ENCODE results near the gene CLCNKB. TPM values are rescaled to one million over a fixed set of nuclear protein-coding genes. Genes with fewer than 3 reads are reported as not detected.
"Not testable (repeated sequence)": the region's sequence is repeated elsewhere in the genome, so short reads cannot be mapped to it uniquely, and the experiment has no call there.

The CLCNKB gene
- polyA plus RNA-seq, 1 donor, result not detected

GRCh38 chr1:16061266-16061665, 17.7 kb downstream of the CLCNKB start:
- DNase-seq, result no peak

GRCh38 chr1:16061989-16062686, 18.6 kb downstream of the CLCNKB start:
- DNase-seq, result not testable (repeated sequence)

- not testable (repeated sequence) for DNase-seq
These were observed 19.1 kb downstream of the CLCNKB start for GRCh38 chr1:16062687-16063075.

DNA sequence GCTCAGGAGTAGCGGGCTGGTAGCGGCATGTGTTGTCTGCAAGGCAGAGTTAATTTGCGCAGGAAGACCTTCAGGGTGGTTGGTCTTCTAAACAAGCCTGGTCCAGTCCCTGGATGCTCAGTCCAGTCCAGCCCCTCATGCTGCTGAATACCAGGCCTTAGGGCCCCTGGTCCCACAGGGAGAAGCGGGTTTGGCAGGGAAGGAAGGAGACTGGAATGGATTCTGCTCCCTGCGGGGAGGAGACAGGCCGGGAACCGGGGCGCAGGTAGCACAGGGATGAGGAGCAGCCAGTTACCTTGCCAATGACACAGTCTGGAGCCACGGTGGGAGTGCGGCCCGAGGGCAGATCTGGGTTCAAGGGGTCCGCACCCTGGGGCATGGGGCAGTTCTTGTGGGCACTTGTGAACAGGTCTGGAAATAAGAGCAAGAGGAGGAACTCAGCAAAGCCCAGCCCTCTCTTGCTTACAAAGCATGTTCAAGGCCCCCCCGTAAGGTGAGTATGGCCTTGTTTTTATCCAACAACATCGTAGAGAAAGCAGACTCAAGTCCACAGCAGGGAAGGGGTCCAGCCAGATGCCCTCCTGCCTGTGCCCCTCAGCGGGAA, 19.7 kb downstream of the CLCNKB start:
- DNase-seq, result no peak

GRCh38 chr1:16063921-16064320, 20.3 kb downstream of the CLCNKB start:
- no peak for DNase-seq

DNA sequence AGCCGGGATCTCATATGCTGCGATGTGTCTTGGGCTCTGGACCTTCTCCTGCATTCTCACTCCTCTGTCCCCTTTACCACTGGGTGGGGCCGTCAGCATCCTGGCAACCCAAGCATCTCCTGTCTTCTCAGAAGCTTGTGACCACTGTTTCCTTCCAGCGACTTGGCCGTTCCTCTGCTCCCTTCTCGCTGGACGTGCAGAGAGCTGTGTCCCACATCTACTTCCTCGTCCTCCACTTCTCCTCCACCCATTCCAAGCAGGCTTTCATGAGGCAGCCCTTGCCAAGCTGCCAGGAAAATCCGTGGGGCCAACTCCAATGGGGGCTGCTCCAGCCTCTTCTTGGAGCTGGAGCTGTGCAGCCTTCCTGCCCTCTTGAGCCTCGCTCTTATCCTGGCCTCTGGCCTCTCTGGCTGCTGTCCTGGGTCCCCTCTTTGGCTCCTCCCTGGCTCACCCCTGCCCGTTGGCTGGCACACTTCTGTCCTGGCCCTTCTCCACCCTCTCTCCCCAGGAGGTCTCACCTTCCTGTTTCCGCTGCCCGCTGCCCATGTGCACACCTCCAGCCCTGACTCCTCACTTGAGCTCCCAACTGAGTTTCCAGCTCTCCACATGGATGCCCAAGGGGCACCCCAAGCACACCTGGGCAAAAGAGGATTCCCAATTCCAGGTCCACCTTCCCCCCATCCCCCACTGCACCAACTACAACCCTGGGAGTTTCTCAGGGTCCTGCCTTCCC, 21.1 kb downstream of the CLCNKB start:
- no peak for DNase-seq

DNA sequence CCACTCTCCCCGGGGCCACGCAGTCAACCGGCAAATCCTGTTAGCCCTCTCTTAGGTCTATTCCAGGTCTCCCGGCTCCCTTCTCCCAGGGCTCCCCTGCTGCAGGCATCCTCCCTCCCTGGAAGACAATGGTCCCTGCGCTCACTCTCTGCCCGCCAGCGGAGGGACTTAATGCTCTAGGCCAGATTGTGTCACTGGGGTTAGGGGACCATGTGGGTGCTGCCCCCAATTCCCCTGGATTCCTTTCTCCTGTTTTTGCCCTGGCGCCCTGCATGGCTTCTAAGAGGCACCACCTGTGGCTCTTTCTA, 21.6 kb downstream of the CLCNKB start:
- no peak for DNase-seq

GRCh38 chr1:16066245-16066644, 22.7 kb downstream of the CLCNKB start:
- DNase-seq, result no peak

DNA sequence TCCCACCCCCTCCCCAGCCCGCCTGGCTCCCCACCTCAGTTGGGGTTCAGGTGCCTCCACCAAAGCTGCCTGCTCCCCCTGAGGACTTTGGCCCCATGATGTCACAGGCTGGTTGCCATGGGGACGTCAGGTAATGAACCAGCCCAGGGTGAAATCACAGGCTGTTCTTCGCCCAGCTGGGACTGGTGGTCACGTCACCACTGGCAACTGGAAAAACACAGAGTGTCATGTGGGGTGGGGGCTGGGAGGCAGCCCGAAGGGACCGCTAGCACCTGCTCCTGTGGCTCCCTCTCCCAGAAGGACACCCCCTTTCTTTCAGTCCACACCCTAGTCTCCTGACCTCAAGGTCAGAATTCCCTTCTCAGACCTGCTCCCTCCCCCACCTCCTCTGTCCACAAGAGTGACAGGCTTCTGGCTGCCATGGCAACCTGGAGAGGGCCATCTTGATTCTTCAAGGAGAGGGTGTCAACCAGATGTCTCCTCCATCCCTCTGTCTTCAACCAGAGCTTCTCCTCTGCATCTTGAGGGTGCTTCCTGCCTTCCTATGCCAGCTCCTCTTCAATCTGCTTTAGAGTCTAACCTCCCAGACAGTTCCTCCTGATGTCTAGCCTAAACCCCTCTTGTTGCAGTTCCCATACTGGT, 23.7 kb downstream of the CLCNKB start:
- no peak for DNase-seq

- DNase-seq, result no peak
These were observed 24.4 kb downstream of the CLCNKB start for GRCh38 chr1:16067933-16068332.

DNA sequence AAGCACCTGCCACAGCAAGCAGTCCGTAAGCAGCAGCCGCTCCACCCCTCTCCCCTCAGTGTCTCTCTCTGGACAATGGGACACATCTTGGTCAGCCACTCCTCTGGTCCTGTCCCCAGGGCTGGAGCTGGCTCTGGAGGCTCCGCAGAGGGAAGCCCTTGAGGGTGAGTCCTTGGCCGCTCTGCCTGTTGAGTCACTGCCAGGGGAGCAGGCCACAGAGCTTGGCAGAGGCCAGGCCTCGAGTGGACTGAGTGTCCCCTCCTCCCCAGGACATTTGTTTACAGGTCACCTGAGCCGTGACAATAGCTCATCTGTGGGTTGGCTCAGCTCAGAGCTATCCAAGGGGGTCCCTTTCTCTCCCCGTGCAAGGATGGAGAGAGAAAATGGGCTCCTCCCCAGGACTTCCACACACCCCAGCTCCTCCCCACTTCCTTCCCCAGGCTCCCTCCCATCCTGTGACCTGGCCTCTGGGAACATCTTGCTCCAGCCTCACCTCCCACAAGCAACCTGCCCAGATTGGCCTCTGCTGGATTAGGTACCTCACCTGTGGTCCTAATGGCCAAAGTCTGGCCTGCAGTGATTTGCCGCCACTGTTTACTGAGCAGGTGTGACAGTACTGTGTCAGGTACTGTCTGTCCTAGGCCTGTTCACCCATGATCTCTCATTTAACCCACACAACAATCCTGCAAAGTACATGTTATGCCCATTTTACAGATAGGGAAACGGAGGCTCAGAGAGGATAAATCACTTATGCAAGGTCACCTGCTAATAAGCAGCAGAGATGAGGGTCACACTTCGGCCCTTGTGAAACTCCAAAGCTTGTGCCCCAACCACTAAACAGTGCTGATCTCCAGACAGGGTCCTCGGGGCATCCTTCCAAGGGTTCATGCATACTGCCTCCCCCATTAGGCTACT, 25.0 kb downstream of the CLCNKB start:
- DNase-seq, result no peak

- no peak for DNase-seq
These were observed 27.2 kb downstream of the CLCNKB start for GRCh38 chr1:16070640-16071355.

DNA sequence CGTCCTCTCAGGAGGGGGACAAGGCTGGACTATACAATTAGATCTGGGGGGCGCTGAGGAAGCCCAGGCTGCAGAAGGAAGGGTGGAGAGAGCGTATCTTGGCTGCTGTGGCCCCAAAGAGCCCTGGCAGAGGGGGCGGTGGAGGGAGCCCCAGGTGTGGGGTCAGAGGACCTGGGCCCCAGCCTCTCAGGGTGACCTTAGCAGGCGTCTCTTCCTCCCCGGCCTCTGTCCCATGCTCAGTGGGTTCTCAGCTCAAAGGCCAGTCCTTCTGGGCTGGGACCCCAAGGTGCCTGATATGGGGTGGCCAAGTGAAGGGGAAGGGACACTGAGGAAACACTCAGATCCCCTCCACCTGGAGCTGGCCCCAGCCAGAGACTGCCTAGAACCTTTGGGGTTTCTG, 28.0 kb downstream of the CLCNKB start:
- no peak for DNase-seq

DNA sequence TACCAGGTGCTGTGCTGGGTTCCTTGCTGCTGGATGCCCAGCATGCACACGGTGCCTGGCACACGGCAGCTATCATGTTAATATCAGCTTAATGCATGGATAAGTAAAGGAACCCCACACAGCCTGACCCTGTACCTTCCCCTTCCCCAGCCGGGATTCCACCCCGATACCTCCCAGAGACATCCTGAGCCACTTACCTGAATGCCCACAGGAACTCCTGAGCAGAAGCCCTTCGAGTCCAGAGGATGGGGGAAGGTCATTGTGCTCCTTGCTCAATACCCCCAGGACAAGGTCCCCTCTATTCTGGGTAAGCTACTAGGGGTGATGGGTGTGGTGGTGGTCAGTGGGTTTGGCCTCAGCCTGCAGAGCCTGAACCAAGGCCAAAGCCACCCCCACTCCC, 28.5 kb downstream of the CLCNKB start:
- no peak for DNase-seq

- no peak for DNase-seq
These were observed 29.3 kb downstream of the CLCNKB start for GRCh38 chr1:16072616-16073484.

DNA sequence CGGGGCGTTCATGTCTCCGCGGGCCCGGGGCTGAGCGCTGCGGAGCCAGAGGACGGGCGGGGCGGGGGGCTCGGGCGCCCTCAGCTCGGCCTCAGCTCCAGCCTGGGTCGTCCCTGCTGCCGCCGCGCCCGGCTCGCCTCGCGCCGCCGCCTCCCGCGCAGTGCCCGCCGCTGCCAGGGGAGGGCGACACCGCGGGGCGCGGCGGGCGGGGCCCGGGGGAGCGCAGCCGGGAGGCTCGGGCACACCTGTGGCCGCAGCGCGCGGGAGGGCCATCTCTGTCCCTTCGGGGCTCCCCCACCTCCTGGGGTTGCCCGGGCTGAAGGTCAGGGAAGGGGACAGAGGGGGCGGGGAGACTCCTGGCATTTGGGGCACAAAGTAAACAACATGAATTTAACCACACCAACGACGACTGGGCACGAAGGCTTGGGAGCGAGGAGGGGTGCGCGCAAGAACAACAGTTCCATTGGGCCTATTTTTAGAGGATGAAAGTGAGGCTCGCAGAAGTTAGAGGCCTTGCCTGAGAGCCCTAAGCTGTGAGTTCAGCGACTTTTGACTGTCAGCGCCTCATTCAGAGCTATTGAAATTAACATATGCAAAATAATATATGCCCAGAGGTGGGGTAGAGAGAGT, 30.0 kb downstream of the CLCNKB start, which contains the start of gene FAM131C:
Gene FAM131C, minus strand, starts transcription at position 162 of the 630 bp plus-strand sequence. CDS start 209 bp downstream, outside the sequence.
- DNase-seq, result no peak

DNA sequence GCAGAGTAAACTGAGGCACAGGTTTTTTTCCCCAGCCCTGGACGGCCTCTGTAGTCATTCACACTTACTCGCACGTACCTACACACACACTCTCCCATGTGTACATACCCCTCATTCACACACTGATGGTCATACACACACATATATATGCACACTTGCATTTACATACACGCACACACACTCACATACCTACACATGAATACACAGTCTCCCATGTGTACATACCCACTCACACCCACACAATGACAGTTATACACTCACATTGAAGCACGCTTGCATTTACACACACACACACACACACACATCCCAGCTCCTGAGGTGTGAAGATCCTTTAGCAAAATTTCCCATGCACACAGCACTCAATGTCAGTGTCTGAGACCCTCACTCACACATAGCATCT, 30.6 kb downstream of the CLCNKB start:
- no peak for DNase-seq

- no peak for DNase-seq
These were observed 31.9 kb downstream of the CLCNKB start for GRCh38 chr1:16075337-16076030.
